ENCODE data around the gene OCA2.

- TF ChIP-seq CTCF (IDR thresholded peaks at IDR 0.05) (no peak), POLR2A (IDR thresholded peaks at IDR 0.05) (no peak)
These were observed 85.1 kb downstream of the OCA2 start for GRCh38 chr15:28013976-28014375.
